ENCODE measurements around the gene PRDM8.
"Not testable (repeated sequence)": the region's sequence is repeated elsewhere in the genome, so short reads cannot be mapped to it uniquely, and the experiment has no call there.

The PRDM8 gene

GRCh38 chr4:80219301-80220025 is 22.2 kb downstream of the PRDM8 start:
- no peak for FAIRE-seq
- DNase-seq (ENCODE audit: extremely low spot score, insufficient read length, low read depth), result no peak

GRCh38 chr4:80220711-80221110 is 23.4 kb downstream of the PRDM8 start:
- no peak for FAIRE-seq
- no peak for DNase-seq (ENCODE audit: extremely low spot score, insufficient read length, low read depth)

DNA sequence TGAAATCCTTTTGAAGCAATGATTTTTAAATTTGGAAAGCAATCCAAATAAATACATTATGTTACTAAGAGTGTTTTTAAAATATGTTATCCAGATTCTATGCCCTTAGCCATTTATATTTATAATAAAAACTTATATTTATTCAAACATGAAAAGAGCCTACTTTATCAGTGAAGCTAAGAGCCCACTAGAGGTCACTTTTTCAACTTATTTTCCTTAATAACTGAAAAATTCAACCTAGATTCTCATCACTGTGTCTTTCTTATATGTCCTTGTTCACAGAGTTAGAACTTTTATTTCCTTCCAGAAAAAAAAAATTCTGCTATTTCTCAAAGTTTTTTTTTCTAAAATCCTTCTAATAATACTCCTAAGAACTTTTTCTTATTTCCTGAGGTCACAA is 23.9 kb downstream of the PRDM8 start:
- no peak for FAIRE-seq

DNA sequence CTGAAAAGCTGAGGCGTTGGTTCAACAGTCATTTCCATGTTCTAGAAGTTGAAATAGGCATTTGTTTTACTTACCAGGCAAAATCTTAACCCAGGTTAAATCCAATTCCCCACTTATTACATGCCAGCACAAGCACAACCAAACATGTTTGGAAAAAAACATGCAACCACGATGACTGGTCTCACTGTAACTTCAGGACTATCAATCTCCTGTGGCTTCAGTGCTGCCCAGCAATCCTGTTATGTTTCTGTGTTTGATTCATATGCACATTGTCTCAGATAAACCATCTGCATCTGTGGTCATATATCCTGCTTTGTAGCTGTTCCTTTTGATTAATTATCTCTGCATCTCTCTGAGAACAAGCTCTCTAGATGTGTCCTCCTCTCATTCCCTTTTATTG is 28.3 kb downstream of the PRDM8 start:
- no peak for DNase-seq (ENCODE audit: extremely low spot score, insufficient read length, low read depth)
- FAIRE-seq, result no peak

More for the DNA sequence above, 23.9 kb downstream of the PRDM8 start:
- no peak for DNase-seq (ENCODE audit: extremely low spot score, insufficient read length, low read depth)

GRCh38 chr4:80226094-80226493 is 28.8 kb downstream of the PRDM8 start:
- DNase-seq (ENCODE audit: extremely low spot score, insufficient read length, low read depth) (no peak), FAIRE-seq (no peak)

DNA sequence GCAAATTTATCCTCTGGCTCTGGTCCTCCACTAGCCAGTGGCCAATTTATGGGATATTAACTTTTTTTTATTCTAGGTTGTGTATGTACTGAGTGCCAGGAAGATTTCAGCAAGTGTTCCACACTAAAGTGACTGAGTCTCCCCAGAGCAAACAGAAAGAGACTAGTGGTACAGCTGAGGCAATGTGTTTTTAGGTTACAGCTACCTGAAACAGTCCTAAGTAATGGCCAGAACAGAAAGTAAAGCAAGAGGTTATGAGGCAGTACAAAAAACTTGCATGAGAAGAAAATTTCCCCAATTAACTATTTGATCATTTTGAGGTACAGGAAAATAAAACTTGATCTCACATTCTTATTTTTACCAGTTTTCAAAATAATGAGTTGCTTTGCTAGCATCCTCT is 31.2 kb downstream of the PRDM8 start:
- FAIRE-seq, result no peak
- no peak for DNase-seq (ENCODE audit: extremely low spot score, insufficient read length, low read depth)

DNA sequence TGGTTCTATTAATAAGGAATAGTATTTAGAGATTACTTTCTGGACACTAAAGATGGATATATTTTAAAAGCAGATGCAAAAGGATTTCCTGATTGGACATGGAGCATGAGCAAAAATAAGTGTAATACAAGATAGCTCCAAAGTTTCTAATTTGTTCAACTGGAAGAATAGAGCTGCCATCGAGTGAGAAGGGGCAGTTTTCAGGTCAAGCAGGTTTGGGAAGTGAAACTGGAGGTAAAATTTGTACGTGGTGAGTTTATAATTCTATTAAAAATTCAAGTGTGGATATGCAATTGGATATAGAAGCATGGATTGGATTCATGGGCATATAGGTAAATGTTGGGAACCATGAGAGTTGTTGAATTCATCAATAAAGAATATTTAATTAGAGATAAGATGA is 31.8 kb downstream of the PRDM8 start:
- FAIRE-seq (no peak), DNase-seq (ENCODE audit: extremely low spot score, insufficient read length, low read depth) (no peak)

DNA sequence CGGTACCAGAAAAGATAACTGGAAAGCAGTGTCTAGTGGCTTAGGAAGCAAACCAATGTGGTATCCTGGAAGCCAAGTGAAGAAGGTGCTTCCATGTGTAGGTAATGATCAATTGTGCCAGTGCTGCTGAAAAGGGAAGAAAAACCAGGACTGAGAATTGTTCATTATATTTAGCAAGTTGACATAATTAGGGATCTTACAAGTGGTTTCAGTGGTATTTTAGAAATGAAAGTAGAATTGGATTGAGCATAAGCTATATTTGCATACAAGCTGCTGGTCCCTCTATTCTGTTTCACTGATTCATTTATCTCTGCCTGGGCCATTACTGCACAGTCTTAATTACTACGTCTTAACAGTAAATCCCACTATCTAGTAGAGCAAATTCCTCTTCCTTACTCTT is 32.3 kb downstream of the PRDM8 start:
- peak; percentile 72 for FAIRE-seq
- no peak for DNase-seq (ENCODE audit: extremely low spot score, insufficient read length, low read depth)

GRCh38 chr4:80231180-80231579 is 33.9 kb downstream of the PRDM8 start:
- DNase-seq (ENCODE audit: extremely low spot score, insufficient read length, low read depth), result no peak
- no peak for FAIRE-seq

DNA sequence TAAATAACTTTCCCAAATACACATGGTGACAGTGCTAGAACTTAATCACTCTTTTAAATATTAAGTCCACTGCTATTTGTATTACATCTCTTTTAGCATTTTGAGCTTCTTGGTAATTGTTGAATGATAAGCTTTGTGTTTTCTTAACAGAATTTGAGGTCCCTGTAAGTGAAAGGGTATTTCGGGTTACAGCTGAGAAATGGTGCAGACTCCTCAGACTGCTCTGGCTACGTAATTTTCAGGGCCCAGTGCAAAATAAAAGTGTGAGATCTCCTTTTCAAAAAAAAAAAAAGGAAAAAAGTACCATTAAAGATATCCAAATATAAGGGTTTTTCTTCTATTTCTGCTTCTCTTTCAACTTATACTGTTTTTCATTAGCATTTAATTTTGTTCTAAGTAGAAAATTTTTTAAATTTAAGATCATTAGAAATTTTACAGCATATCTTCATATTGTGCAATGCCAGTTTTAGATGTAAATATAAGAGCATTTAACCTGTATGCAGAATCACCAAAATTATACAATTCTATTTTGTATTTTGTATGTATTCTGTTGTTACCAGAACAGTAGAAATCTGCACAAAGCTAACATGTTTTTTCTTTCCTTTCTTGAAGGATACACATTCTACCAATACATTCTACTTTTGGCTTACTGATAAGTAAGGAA is 35.5 kb downstream of the PRDM8 start:
- DNase-seq (ENCODE audit: extremely low spot score, insufficient read length, low read depth) (no peak), FAIRE-seq (no peak)

GRCh38 chr4:80233390-80233789 is 36.1 kb downstream of the PRDM8 start:
- no peak for FAIRE-seq
- DNase-seq (ENCODE audit: extremely low spot score, insufficient read length, low read depth), result no peak

DNA sequence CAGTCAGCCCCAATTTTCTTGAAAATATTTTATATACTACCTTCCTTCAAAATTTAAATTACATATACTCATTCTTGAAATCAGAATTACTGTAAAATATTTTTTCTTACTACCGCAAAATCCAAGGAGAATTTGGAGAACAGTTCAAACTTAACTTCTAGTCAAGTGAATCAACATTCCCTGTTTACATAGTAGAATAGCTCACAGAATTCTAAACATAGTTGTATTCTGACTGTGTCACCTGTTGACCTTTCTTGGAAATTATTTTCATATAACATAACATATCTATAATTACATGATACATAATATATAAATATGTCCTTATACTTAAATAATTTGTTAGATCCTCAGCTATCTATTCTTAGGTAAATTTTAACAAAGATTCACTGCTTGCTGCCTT is 38.1 kb downstream of the PRDM8 start:
- FAIRE-seq, result no peak
- DNase-seq (ENCODE audit: extremely low spot score, insufficient read length, low read depth), result no peak

DNA sequence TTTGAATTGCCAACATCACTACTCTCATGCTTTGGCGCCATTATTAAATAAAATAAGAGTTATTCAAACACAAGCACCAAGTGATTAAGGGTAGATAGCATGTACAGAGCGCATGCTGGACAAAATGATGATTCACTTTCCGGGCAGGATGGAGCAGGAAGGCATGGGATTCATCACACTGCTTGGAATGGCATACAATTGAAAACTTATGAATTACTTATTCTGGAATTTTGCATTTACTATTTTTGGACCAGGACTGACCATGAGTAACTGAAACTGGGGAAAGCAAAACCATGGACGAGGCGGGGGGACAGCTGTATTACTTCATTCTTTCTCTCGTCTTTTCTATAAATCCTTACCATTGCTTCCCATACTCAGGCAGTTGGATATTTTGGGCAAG is 40.7 kb downstream of the PRDM8 start:
- DNase-seq (ENCODE audit: extremely low spot score, insufficient read length, low read depth) (no peak), FAIRE-seq (no peak)

GRCh38 chr4:80239480-80240150 is 42.3 kb downstream of the PRDM8 start:
- FAIRE-seq (no peak), DNase-seq (ENCODE audit: extremely low spot score, insufficient read length, low read depth) (no peak)

- no peak for FAIRE-seq
Measured at GRCh38 chr4:80240976-80241375, 43.7 kb downstream of the PRDM8 start.

GRCh38 chr4:80243274-80244018 is 46.1 kb downstream of the PRDM8 start:
- no peak for DNase-seq (ENCODE audit: extremely low spot score, insufficient read length, low read depth)
- FAIRE-seq, result no peak

More at GRCh38 chr4:80240976-80241375, 43.7 kb downstream of the PRDM8 start:
- DNase-seq (ENCODE audit: extremely low spot score, insufficient read length, low read depth), result no peak

DNA sequence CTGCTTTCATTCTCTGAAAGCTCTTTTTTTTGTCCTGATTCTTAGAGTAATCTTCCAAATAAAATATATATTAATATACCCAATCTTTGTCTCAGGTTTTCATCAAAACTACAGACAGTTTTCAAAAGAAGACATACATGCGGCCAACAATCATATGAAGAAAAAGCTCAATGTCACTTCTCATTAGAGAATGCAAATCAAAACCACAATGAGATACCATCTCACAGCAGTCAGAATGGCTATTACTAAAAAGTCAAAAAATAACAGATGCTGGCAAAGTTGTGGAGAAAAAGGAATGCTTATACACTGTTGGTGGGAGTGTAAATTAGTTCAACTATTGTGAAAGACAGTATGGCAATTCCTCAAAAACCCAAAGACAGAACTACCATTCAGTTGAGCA is 50.2 kb downstream of the PRDM8 start:
- FAIRE-seq; DNase-seq (ENCODE audit: extremely low spot score, insufficient read length, low read depth): not testable (repeated sequence)

GRCh38 chr4:80249144-80249543 is 51.8 kb downstream of the PRDM8 start:
- DNase-seq (ENCODE audit: extremely low spot score, insufficient read length, low read depth) (no peak), FAIRE-seq (no peak)

DNA sequence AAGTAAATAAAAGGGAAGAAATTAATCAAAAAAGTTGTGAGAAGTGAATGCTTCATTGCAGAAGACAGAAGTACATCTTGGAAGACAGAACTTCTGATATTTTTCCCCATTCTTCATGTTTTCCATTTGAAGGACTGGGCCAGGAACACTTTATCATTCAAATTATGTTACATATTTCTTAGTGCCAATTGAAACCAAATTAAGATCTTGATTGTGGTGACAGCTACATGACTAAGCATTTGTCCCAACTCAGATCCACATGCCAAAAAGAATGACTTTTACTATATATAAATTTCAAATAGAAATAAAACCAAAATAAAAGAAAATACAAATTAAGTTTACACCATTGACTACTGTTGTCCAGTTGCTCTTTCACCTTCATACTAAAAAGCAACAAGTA is 55.1 kb downstream of the PRDM8 start:
- FAIRE-seq, result no peak

GRCh38 chr4:80252953-80253352 is 55.6 kb downstream of the PRDM8 start:
- DNase-seq (ENCODE audit: extremely low spot score, insufficient read length, low read depth) (no peak), FAIRE-seq (no peak)

More for the DNA sequence above, 55.1 kb downstream of the PRDM8 start:
- DNase-seq (ENCODE audit: extremely low spot score, insufficient read length, low read depth), result no peak

GRCh38 chr4:80253510-80253909 is 56.2 kb downstream of the PRDM8 start:
- no peak for FAIRE-seq
- no peak for DNase-seq (ENCODE audit: extremely low spot score, insufficient read length, low read depth)

Measured in GM18507 (cell line).